ENCODE results near the gene MARVELD1.
"Not testable (repeated sequence)": the region's sequence is repeated elsewhere in the genome, so short reads cannot be mapped to it uniquely, and the experiment has no call there.

MARVELD1 gene

DNA sequence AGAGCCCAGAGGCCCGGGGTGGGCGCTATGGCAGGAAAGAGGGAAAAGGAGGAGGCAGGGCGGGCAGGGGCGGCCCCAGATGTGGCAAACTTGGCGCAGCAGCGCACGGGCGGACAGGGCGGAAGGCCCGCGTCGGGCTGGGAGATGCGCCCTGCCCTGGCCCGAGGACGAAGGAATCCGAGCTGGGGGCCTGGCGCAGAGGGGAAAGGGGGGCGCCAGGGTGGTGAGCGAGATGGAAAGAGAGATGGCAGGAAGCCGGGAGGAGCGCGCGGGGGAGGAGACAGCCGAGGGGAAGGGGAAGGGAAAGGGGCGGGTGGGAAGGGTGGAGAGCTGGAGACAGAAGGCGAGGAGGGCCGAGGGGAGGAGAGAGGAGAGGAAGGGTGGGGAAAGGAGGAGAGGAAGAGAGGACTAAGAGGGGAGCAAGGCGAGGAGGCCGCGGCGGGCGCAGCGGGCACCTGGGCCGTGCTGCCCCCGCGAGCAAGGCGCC lies at the start of gene MARVELD1:
Gene MARVELD1, plus strand, starts transcription at position 392 of the 487 bp plus-strand sequence. CDS start 147 bp downstream, outside the sequence.
- DNase-seq (ENCODE audit: extremely low read depth in 1 of 2, low read depth in 1 of 2): no peak

DNA sequence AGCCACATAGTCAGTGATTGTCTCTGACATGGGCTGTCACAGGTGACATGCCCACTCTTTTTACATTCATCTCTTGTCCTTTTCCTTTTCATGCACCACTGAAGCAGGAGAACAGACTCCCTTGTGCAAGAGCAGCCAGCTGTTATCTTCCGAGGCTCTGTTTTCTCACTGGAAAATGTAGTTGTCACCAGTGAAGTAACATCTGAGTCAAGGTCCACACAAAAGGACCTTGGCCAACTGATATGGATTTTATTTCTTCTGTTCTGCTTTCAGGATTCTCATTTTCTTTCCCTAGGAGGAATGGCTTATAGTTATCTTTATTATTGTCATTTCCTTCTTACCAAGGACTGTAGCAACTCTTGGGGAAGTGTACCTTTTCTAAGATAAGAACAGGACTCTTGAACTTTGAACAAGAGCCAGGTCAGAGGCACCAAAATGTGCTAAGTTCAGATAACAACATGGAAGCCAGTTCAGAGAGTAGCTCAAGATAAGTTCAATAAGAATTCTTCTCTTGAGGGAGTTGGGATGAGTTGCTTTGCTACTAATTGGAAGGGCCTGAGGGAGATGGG lies 49.2 kb upstream of the MARVELD1 start:
- no peak for DNase-seq (ENCODE audit: extremely low read depth in 1 of 2, low read depth in 1 of 2)

DNA sequence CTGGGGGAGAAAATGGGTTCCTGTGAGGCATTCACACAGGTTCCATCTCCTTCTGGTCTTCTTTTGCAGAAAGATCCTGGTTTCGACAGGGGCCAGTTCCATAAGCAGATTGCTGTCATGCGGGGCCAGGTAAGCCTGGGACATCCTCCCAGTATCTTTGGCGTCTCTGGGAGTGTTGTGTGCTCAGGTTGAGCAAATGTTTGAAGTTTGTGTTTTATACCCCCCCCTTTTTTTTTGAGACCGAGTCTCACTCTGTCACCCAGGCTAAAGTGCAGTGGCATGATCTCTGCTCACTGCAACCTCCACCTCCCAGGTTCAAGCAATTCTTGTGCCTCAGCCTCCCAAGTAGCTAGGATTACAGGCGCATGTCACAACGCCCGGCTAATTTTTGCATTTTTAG lies 46.5 kb upstream of the MARVELD1 start:
- DNase-seq (ENCODE audit: extremely low read depth in 1 of 2, low read depth in 1 of 2): no peak

DNA sequence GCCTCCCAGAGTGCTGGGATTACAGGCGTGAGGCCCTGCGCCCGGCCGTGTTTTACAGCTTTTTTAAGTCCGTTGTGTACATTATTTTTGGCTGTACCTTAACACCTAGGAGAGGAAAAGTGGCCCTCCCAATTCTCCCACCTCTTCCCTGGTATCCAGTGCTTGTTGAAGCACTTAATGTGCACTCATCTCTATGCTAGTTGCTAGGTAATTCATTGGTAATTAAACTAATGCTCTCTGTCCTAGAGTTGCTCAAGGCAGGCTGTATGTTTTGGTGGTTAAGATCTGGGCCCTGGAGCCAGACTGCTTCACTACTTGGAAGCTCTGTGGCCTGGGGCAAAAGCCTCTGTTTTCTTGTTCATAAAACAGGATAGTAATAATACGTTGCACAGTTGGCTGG lies 46.1 kb upstream of the MARVELD1 start:
- DNase-seq (ENCODE audit: extremely low read depth in 1 of 2, low read depth in 1 of 2): no peak

DNA sequence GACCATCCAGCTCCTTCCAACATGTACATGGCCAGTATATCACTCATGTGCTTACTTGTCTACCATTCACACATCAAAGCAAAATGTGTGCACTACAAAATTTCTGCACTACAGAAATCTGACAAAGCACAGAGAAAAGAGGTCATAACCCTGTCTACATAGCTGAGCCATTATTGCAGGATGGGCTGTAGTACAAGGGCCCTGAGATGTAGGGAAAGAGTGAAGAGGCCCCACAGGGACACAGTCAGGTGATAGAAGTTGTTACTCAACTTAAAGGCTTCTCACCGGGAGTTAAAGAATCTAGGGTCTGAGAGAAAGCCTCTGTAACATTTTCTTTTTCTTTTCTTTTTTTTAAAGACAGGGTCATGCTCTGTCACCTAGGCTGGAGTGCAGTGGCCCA lies 44.0 kb upstream of the MARVELD1 start:
- DNase-seq (ENCODE audit: extremely low read depth in 1 of 2, low read depth in 1 of 2): no peak

DNA sequence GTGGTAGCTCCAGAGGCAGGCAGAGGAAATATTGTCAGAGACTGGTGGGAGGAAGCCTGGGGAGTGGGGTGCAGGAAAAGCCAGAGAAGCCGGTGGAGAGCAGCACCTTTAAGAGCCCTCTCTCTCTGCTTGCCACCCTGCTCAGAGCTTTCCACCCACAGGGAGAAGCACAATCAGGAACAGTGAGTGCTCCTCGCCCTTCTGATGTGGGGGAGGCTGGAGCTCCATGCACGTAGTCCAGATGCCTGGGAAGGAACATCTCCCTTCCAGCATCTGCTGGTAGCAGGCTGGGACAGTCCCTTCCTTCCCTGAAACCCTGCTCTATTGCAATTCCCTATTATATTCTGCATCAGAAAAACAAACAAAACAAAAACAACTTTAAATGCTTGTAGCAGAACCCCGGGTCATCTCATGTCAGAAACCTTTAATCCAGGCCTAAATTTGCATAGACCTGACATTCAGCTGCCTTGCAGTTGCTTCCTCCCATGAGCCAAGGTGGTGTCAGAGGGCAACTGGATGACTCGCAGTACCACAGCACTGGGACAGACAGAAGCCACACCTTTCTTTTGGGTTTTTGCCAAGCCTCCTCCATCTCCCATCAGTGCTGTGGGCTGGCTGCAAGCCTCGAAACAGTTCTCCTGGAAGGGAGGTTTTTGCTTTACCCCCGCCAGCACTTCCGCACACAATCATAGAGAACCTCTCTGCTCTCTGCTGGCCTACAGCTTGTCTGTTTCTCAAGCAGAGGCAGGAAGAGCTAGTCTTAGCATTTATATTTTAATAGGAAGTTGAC lies 39.6 kb upstream of the MARVELD1 start:
- DNase-seq (ENCODE audit: extremely low read depth in 1 of 2, low read depth in 1 of 2): peak in 1 of 2 donors; percentile 29

DNA sequence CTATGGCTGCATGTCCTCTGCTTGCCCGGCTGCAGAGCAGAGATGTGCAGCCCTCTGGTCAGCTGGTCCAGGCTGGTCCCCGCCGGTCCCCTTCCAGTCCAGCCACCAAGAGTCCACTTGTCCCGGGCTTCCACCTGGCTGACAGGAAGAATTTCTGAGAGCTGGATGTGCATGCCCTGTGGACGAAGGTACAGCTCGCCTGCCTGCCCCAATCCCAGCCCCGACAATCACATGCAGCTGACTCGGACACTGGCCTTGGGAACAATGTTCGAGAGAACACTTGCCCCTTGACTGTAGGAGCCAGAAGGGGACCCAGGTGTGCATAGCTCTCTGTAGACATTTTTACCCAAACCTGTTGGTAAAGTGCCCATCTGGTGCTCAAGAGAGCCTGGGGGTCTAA lies 38.3 kb upstream of the MARVELD1 start:
- no peak for DNase-seq (ENCODE audit: extremely low read depth in 1 of 2, low read depth in 1 of 2)

DNA sequence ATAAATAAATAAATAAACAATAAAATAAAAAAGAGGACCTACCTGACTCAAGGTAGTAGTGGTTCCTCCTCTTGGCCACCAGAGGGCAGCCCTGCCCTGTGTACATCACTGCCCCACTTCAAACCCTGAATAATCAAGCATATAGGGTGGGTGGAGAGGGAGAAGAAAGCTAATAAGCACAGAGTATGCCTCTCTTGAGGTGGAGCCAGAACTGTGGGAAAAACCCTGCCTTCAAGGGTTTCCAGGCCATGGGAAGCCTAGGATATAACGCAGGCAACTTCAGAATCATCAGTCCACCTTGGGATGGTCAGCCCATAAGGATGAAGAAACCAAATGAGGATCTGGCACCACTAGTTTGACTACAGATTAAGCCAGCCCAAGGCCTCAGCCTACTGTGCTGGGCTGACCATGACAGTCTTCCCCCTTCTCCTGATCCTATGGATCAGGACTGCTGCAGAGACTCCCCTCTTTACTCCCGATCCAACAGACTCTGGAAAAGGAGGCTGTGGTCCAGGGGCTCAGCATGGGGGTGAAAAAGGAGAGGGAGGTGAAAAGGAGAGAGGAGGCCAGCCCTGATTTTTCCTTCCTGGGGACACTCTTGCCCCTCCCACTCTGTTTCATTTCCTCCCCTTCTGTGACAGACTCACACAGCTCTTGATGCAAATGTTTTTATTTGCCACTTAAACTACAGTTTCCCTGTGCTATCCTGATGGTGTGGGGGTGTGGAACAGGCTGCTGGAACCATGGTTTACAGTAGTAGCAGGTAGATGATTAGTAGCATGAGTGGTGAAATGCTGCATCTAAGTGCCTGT lies 36.6 kb upstream of the MARVELD1 start:
- DNase-seq (ENCODE audit: extremely low read depth in 1 of 2, low read depth in 1 of 2): no peak

DNA sequence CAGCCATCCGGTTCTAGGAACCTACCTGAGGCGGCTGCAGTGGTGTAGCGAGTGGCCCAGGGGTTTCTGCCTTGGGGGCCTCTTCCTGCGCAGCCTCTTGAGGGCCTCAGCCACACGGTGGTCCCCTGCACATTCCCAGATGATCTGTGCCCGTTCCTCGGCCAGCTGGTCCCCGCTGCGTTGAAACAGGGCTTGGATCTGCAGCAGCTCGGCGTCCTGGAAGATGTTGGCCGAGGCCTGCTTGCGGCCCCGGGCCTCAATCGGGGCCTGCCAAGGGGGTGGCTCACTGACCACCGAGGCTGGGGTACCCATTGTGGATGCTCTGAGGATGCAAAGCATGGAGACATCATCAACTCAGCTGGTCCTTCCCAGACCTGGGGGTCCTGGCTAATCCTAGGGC lies 33.9 kb upstream of the MARVELD1 start:
- no peak for DNase-seq (ENCODE audit: extremely low read depth in 1 of 2, low read depth in 1 of 2)

DNA sequence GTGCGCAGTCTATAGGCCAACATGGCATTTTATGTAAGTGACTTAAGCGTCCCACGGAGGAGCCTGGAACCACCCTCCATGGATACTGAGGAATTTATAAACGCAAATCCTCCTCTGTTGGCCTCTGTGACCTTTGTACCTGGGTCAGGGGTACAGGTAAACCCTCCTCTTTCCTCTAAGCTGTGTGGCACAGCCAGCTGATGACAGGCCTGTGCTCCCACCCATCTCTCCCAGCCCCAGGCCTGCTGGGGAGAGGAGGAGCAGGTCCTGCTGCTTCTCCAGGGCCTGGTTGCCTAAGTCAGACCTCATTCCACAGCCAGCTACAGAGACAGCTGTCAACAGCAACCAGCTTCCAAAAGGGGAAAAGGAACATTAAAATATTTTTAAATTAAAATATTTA lies 31.5 kb upstream of the MARVELD1 start:
- no peak for DNase-seq (ENCODE audit: extremely low read depth in 1 of 2, low read depth in 1 of 2)

DNA sequence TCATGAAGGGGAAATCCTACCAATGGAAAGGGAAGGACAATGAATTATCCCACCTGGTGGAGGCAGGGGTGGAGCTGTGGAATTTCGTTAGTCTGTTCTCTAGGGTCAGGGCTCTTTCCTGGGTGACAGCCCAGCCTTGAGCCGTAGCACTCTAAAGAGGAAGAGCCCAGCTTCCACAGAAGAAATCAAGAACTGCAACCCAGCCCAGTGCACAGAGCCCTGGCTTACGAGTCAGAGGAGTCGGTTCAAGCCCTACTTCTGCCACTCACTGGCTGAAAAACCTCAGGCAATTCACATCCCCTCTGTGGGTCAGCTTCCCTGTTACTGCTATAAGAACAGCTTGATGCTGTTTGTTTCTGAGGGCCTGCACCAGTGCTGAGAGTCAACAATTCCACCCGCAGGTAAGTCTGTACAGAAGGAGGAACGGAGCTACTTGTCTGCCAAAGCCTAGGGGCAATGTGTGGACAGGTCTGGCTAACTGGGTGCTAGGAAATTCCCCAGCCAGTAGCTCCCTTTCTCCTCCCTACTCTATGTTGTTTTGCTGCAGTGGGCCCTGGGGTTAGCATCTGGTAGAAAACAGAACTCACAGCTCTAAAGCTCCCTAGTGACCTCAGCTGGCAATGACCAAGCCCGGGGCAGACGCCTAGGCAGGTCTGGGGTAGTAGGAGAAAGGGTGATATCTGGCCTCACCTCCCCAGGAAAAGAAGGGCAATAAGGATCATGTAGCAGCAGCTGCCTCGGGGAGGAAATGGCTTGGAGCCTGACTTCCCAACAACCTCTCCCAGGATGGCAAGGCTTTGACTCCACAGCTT lies 29.8 kb upstream of the MARVELD1 start:
- DNase-seq (ENCODE audit: extremely low read depth in 1 of 2, low read depth in 1 of 2): no peak

DNA sequence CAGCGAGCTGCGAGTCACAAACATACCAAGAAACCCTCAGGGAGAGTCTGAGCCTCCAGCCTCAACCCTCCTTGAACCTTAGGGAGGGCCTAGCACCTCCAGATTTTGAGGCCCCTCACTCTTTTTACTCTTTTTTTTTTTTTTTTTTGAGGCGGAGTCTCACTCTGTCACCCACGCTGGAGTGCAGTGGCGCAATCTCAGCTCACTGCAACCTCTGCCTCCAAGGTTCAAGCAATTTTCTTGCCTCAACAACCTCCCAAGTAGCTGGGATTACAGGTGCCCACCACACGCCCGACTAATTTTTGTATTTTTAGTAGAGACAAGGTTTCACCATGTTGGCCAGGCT lies 29.2 kb upstream of the MARVELD1 start:
- not testable (repeated sequence) for DNase-seq (ENCODE audit: extremely low read depth in 1 of 2, low read depth in 1 of 2)

DNA sequence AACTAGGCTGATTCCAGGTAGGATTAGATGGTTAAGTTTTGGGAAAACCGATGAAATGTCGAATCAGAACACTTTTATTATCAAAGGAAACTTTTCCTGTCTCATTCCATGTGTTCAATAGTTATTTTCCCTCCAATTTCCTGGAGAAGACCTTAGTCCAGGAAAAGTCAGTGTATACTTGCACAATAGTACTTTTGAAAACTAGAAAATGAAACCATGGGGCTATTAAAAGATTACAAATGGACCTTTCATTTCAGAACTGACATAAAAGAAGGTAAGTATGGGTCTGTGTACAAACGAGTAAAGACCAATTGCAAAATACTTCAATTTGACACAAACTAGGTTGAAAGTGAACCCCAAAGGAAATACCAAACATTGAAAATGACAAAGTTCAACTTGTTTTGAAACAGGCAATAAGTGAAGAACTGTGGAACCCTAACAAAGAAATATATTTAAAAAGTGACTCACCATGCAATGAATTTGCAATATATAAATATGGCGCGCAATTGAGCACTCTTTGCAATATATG lies 28.6 kb upstream of the MARVELD1 start:
- no peak for DNase-seq (ENCODE audit: extremely low read depth in 1 of 2, low read depth in 1 of 2)

DNA sequence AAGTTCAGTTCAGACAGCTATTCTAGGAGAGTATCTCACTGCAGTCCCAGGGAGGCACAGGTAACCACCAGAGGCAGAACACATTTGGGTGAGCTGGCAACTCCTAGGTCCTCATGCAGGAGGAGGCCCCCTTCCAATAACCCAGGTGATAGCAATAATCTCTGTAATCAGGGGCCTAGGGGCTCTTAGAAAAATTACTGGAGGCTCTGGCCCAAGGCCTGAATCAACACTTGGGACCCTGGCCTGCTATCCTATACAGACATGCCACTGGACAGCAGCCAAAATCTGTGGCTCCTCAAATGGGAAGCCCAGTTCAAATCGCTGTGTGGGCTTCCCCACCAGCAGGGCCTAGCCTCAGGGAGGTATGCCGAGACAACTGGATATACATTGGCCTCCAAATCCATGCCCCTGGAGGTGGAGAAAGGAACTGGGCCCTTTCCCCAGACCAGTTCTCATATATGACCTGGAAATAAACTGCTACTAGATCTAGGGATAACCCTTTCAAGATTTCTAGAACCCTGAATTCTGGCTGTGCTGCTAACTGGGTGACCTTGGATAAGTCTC lies 28.1 kb upstream of the MARVELD1 start:
- no peak for DNase-seq (ENCODE audit: extremely low read depth in 1 of 2, low read depth in 1 of 2)

DNA sequence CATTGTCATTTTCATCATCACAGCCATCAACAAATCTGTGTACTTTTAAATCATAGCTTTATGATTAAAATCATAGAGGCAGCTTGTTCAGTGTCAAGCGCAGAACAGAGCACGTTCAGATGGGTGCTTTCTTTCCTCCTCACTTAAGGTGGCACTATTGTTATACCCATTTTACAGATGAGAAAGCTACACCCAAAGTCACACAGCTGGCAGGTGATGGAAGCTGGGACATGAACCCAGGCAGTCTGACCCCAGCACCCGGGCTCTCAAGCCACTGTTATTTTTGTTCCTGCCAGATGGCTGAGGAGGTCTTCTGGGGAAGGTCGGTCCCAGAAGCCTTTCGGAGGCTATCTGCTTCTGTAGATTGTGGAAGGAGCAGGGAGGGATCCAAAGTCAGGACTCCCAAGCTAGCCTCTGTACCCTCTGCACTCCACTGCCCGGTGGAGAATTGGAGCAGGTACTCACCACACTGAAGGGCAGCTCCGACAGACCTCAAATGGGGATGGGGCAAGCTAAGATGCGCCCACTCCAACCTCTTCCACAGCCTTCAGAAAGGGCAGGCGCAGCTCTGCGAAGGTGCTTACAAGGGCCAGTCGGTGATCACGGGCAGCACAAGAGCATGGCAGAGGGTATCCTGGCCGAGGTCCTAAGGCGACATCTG lies 27.1 kb upstream of the MARVELD1 start:
- no peak for DNase-seq (ENCODE audit: extremely low read depth in 1 of 2, low read depth in 1 of 2)

DNA sequence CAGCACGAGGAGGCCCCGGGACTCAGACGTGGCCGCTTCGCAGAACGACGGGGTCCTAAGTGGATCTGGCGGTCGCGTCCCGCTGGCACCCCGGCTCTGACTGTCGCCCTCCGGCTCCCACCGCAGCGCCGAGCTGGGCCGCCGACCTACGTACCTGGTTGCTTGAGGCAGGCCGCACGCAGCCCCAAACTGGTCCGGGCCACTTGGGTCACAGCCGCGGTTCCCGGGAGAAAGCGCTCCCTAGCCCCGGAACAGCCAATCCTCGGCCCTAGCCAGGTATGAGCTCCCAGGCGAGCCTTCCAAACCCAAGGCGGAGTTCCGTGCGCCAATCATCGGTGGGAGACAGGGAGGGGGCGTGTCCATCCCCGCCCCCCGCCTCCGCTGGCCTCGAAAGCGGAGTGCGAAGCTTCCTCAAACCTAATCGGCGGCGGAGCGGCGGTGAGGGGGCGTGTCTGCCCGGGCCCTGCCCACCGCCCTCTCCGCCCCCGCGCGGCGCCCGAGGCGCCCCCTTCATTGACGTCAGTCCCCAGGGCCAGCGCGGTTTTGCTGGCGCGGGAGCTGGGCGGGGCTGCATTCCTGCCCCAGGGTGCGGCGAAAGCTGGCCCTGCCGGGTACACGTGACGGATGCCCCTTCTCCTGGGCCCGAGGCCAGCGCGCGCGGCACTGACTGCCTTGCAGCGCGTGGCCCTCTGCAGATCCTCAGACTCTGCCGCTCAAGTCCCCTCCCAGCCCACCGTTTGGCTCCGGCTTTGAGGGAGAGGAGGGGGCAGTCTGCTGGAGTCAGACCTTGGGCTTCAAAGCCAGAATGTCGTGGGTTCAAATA lies 26.4 kb upstream of the MARVELD1 start, which contains the start of gene AVPI1:
Gene AVPI1, minus strand, starts transcription at position 280 of the 823 bp plus-strand sequence. CDS start 7,336 bp downstream, outside the sequence.
- peak; percentile 92 to 94 for DNase-seq (ENCODE audit: extremely low read depth in 1 of 2, low read depth in 1 of 2)

DNA sequence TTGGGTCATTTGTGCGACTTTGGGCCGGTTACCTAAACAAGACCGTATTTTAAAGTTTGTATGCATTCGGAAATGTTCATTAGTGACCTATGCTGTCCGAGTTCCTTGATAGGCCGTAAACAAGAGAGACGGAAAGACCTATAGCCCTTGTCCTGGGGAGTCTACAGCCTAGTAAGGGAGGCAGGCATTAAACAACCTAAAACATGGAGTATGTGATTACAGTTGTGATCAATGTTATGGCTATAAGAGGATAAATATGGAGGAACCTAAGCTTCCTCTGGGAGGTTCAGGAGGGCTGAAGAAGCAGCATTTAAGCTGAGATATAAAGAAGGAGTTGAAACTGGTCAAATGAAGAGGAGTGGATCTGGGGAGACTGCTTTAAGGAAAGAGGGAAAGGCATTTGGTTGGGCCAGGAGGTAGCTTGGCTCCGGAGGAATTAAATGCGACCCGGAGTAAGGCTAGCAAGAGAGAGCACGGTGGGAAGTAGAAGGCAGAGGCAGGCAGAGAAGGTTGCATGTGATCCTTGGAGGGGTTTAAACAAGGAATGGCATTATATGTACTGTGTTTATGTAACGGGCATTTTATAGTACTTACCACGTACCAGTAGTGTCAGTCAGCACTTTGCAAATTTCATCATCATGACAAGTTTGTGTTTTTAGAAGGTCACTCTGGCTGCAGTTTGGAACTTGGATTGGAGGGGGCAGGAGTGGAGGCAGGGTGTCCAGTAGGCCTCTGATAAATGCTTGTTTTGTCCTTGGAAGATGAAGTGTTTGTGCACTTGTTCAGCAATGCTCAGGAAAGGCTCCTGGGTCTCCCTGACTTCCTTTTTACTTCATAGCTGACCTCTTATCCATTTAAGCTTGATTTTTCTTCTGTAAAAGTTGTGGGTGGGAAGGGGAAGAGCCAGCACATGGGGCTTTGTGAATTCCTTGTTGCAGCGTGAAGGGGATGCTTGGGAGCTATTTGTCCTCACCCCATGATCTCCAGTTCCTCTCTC lies 25.4 kb upstream of the MARVELD1 start:
- no peak for DNase-seq (ENCODE audit: extremely low read depth in 1 of 2, low read depth in 1 of 2)
